DND-41 (cell line): ENCODE measurements around the gene SHROOM1.

ENCODE experiments used
- EZH2 ChIP-seq: IDR thresholded peaks from 3 replicates; pipeline ENCODE4 v1.6.1; 2012; ENCODE audit warnings: borderline replicate concordance, low read depth, mild to moderate bottlenecking, moderate library complexity, low read length, inconsistent platforms; ENCODE audit not compliant: severe bottlenecking
- TF ChIP-seq, protein P1 (sequence below): IDR thresholded peaks from 2 replicates; pipeline ENCODE4 v1.5.1; 2012; ENCODE audit warnings: borderline replicate concordance, low read length, moderate library complexity, mild to moderate bottlenecking; ENCODE audit not compliant: poor library complexity, severe bottlenecking; ENCODE audit errors: extremely low read depth

DNA sequence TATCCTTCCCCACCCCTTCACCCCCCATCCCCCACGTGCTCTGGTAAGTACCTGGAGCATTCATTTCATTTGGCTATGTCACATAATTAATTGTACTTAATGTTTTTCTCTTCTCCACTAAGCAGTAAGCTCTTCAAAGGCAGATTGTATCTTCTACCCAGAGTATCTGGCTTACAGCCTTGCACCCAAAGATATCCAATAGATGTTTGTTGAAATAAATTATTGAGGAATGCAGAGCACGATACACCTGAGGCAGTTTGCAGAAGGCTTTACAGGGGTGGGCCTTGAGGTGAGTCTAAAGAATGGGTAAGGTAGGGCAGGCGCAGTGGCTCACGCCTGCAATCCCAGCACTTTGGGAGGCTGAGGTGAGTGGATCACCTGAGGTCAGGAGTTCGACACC, 19.8 kb downstream of the SHROOM1 start:
- TF ChIP-seq, protein P1, sequence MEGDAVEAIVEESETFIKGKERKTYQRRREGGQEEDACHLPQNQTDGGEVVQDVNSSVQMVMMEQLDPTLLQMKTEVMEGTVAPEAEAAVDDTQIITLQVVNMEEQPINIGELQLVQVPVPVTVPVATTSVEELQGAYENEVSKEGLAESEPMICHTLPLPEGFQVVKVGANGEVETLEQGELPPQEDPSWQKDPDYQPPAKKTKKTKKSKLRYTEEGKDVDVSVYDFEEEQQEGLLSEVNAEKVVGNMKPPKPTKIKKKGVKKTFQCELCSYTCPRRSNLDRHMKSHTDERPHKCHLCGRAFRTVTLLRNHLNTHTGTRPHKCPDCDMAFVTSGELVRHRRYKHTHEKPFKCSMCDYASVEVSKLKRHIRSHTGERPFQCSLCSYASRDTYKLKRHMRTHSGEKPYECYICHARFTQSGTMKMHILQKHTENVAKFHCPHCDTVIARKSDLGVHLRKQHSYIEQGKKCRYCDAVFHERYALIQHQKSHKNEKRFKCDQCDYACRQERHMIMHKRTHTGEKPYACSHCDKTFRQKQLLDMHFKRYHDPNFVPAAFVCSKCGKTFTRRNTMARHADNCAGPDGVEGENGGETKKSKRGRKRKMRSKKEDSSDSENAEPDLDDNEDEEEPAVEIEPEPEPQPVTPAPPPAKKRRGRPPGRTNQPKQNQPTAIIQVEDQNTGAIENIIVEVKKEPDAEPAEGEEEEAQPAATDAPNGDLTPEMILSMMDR, result no peak
- TF ChIP-seq EZH2, result no peak
